ENCODE data around the gene ASCC1.
"Not testable (repeated sequence)": the region's sequence is repeated elsewhere in the genome, so short reads cannot be mapped to it uniquely, and the experiment has no call there.

The ASCC1 gene

GRCh38 chr10:72219235-72219814 is 3.2 kb upstream of the ASCC1 start:
- DNase-seq (ENCODE audit: low spot score): no peak

GRCh38 chr10:72218726-72219125 is 2.6 kb upstream of the ASCC1 start:
- no peak for DNase-seq (ENCODE audit: low spot score)

- DNase-seq (ENCODE audit: low spot score): no peak
Measured at GRCh38 chr10:72218325-72218724, 2.2 kb upstream of the ASCC1 start.

GRCh38 chr10:72211832-72212231 is 4.2 kb downstream of the ASCC1 start:
- DNase-seq (ENCODE audit: low spot score): not testable (repeated sequence)

GRCh38 chr10:72211381-72211780 is 4.7 kb downstream of the ASCC1 start:
- DNase-seq (ENCODE audit: low spot score): not testable (repeated sequence)

- DNase-seq (ENCODE audit: low spot score): not testable (repeated sequence)
Measured at GRCh38 chr10:72208526-72208925, 7.5 kb downstream of the ASCC1 start.

- no peak for DNase-seq (ENCODE audit: low spot score)
Measured at GRCh38 chr10:72206511-72207229, 9.4 kb downstream of the ASCC1 start.

- no peak for DNase-seq (ENCODE audit: low spot score)
Measured at GRCh38 chr10:72204724-72205123, 11.4 kb downstream of the ASCC1 start.

GRCh38 chr10:72204296-72204695 is 11.8 kb downstream of the ASCC1 start:
- DNase-seq (ENCODE audit: low spot score): no peak

- DNase-seq (ENCODE audit: low spot score): no peak
Measured at GRCh38 chr10:72201293-72201692, 14.8 kb downstream of the ASCC1 start.

- no peak for DNase-seq (ENCODE audit: low spot score)
Measured at GRCh38 chr10:72200883-72201282, 15.2 kb downstream of the ASCC1 start.

GRCh38 chr10:72194949-72195348 is 21.1 kb downstream of the ASCC1 start:
- no peak for DNase-seq (ENCODE audit: low spot score)

GRCh38 chr10:72186982-72187330 is 29.1 kb downstream of the ASCC1 start:
- DNase-seq (ENCODE audit: low spot score): no peak

- DNase-seq (ENCODE audit: low spot score): no peak
Measured at GRCh38 chr10:72186258-72186981, 29.7 kb downstream of the ASCC1 start.

GRCh38 chr10:72184156-72184555 is 31.9 kb downstream of the ASCC1 start:
- no peak for DNase-seq (ENCODE audit: low spot score)

- DNase-seq (ENCODE audit: low spot score): no peak
Measured at GRCh38 chr10:72177454-72177853, 38.6 kb downstream of the ASCC1 start.

GRCh38 chr10:72176701-72177100 is 39.4 kb downstream of the ASCC1 start:
- no peak for DNase-seq (ENCODE audit: low spot score)

- DNase-seq (ENCODE audit: low spot score): peak; percentile 11
Measured at GRCh38 chr10:72175149-72175548, 40.9 kb downstream of the ASCC1 start.

GRCh38 chr10:72174297-72174662 is 41.8 kb downstream of the ASCC1 start:
- no peak for DNase-seq (ENCODE audit: low spot score)

- DNase-seq (ENCODE audit: low spot score): no peak
Measured at GRCh38 chr10:72173619-72174296, 42.3 kb downstream of the ASCC1 start.

- no peak for DNase-seq (ENCODE audit: low spot score)
Measured at GRCh38 chr10:72173262-72173618, 42.8 kb downstream of the ASCC1 start.

- DNase-seq (ENCODE audit: low spot score): peak; percentile 26
Measured at GRCh38 chr10:72171175-72171630, 44.9 kb downstream of the ASCC1 start.

- DNase-seq (ENCODE audit: low spot score): no peak
Measured at GRCh38 chr10:72170733-72171132, 45.3 kb downstream of the ASCC1 start.

Measured in hepatic stellate cell (primary cell).